Vagina (tissue), 2 donors: ENCODE data around the gene KLK4. TPM values are rescaled to one million over a fixed set of nuclear protein-coding genes. Genes with fewer than 3 reads are reported as not detected.

Experiments used
- DNase-seq, 2 donors: peaks; one replicate each; pipeline ENCODE4 v3.0.0-alpha.2; 2017; ENCODE audit errors: extremely low spot score in 2 of 2
- H3K27ac ChIP-seq: fragments of 200-600 bp; sonication (generic); one replicate; pipeline ENCODE4 v1.5.1; 2019
- H3K27me3 ChIP-seq: fragments of 200-600 bp; sonication (generic); one replicate; pipeline ENCODE4 v1.5.1; 2019
- H3K36me3 ChIP-seq, 2 donors: fragments of 200-600 bp; sonication (generic); one replicate each; pipeline ENCODE4 v1.5.1; 2017 to 2019
- H3K4me1 ChIP-seq: fragments of 200-600 bp; sonication (generic); one replicate; pipeline ENCODE4 v1.5.1; 2019
- H3K4me3 ChIP-seq, 2 donors: fragments of 200-600 bp; sonication (generic); 1 replicate in 1 of 2; 2 replicates in 1 of 2; pipeline ENCODE4 v1.5.1; 2016 to 2019
- H3K9me3 ChIP-seq: fragments of 200-600 bp; sonication (generic); one replicate; pipeline ENCODE4 v1.5.1; 2019
- POLR2A ChIP-seq, 2 donors: fragments of 450-650 bp; IDR thresholded peaks; one replicate each; pipeline ENCODE4 v1.6.1; 2017; ENCODE audit warnings: antibody characterized with exemption in 2 of 2, mild to moderate bottlenecking in 2 of 2, moderate library complexity in 2 of 2
- POLR2AphosphoS5 ChIP-seq, 2 donors: sonication (generic); formaldehyde crosslinking; IDR thresholded peaks; one replicate each; pipeline ENCODE4 v1.9.0; 2017; ENCODE audit warnings: antibody characterized with exemption in 2 of 2, mild to moderate bottlenecking in 2 of 2, low read depth in 1 of 2; ENCODE audit not compliant: insufficient read depth in 1 of 2
- intact Hi-C: fragments of 100-400 bp; cut with DNase I; formaldehyde crosslinking; loops from one replicate; pipeline ENCODE4 v1.15.1; 2023
- total RNA-seq: library from RNA; depleted of rRNA; stranded (reverse); fragments of >200 nt; gene quantifications from one replicate; pipeline ENCODE4 v1.2.3, GENCODE V29; 2016
- TF ChIP-seq, protein P1 (sequence below), 3 experiments: fragments of 450-650 bp in 2 of 3; fragments of 200-600 bp in 1 of 3; sonication (generic) in 1 of 3; IDR thresholded peaks; one replicate each; pipeline ENCODE4 v1.5.1; 2017 to 2019; ENCODE audit warnings: antibody characterized with exemption in 3 of 3, mild to moderate bottlenecking in 2 of 3, moderate library complexity in 2 of 3

Gene KLK4
- total RNA-seq, 1 donor from 2014 or later: not detected

DNA sequence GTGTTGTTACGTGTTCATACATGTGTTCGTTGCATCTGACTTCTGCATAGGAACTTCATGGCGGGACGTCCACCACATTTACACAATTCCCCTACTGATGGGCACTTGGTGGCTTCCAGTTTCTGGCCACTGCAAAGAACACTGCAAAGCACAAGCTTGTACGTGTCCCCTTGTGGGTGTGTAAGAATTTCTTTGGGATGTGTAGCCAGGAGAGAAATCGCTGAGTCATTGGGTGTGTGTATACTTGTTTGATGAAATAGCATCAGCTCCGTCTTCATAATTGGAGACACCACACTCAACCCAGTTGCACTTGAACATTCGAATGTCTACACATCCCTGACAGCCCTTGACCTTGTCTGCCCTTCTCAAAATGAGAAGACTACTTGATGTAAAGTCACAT is 22.4 kb upstream of the KLK4 start:
- TF ChIP-seq, protein P1, sequence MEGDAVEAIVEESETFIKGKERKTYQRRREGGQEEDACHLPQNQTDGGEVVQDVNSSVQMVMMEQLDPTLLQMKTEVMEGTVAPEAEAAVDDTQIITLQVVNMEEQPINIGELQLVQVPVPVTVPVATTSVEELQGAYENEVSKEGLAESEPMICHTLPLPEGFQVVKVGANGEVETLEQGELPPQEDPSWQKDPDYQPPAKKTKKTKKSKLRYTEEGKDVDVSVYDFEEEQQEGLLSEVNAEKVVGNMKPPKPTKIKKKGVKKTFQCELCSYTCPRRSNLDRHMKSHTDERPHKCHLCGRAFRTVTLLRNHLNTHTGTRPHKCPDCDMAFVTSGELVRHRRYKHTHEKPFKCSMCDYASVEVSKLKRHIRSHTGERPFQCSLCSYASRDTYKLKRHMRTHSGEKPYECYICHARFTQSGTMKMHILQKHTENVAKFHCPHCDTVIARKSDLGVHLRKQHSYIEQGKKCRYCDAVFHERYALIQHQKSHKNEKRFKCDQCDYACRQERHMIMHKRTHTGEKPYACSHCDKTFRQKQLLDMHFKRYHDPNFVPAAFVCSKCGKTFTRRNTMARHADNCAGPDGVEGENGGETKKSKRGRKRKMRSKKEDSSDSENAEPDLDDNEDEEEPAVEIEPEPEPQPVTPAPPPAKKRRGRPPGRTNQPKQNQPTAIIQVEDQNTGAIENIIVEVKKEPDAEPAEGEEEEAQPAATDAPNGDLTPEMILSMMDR (IDR thresholded peaks at IDR 0.05): no peak
- peak in 1 of 2 donors; percentile 59 for TF ChIP-seq POLR2AphosphoS5 (IDR thresholded peaks at IDR 0.05; ENCODE audit: insufficient read depth in 1 of 2, low read depth in 1 of 2)
- H3K9me3 ChIP-seq: no peaks in the 10 kb centered on the region
- H3K4me3 ChIP-seq: no peak overlapping the region
- intact Hi-C loops: no loop called here
- DNase-seq: no peak
- H3K27me3 ChIP-seq: no peaks in the 10 kb centered on the region
- H3K27ac ChIP-seq: no peak overlapping the region
- H3K4me1 ChIP-seq: no peaks in the 10 kb centered on the region
- H3K36me3 ChIP-seq: no peaks in the 10 kb centered on the region

DNA sequence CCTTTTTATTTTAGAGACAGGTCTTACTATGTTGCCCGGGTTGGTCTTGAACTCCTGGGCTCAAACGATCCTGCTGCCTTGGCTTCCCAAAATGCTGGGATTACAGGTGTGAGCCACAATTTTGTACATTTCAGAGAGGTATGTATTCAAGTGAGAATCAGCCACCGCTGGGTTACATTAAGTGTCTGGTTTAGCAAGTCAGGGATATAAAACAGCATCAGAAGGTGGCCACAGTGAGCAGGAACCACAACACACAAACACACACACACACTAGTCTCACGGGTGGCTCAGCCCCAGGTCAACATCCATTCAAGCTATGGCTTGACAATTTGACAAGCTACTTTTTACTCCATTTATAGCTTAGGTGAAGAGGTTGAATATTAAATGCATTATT is 21.5 kb upstream of the KLK4 start:
- Histone ChIP-seq H3K9me3 (no peaks in the 10 kb centered on the region), H3K4me1 (no peaks in the 10 kb centered on the region), H3K4me3 (no peak overlapping the region), H3K36me3 (no peaks in the 10 kb centered on the region), H3K27me3 (no peaks in the 10 kb centered on the region), H3K27ac (no peak overlapping the region)
- no peak for DNase-seq
- TF ChIP-seq POLR2AphosphoS5 (IDR thresholded peaks at IDR 0.05; ENCODE audit: insufficient read depth in 1 of 2, low read depth in 1 of 2) (no peak), POLR2A (IDR thresholded peaks at IDR 0.05) (no peak)
- TF ChIP-seq, protein P1 (IDR thresholded peaks at IDR 0.05): no peak
- intact Hi-C loops: no loop called here

DNA sequence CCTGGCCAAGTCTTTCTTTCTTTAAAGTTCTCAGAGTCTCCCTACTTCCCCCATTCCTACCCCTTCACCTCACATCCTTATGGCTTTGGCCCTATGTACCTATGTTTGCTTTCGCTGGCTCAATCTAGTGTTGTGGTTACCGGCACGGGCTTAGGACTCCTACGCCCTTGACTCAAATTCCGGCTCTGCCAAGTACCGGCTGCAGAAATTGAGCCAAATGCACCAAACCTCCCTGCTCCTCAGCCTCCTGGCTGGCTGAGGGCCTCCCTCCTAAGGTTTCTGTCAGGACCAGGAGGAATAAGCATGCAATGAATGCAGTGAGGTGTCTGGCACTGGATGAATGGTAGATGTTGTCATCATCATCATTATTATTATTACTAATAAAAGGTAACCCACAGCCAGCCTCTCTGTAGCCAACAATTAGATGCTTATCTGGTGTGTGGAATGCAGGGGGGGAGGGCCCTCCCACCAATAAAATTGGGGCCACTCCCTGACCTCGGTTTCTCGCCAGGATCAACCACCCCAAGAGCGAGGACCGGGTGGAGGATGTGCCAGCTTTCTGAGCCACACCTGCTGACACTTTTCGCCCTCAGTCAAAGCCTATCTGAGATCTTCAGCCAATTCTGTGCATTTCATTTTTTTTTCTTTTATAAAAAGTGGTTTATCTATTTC is 21.0 kb upstream of the KLK4 start:
- H3K36me3 ChIP-seq: no peaks in the 10 kb centered on the region
- H3K9me3 ChIP-seq: no peaks in the 10 kb centered on the region
- intact Hi-C loops: no loop called here
- DNase-seq: no peak
- no peaks in the 10 kb centered on the region for H3K4me1 ChIP-seq
- TF ChIP-seq POLR2AphosphoS5 (IDR thresholded peaks at IDR 0.05; ENCODE audit: insufficient read depth in 1 of 2, low read depth in 1 of 2): peak; percentile 25 to 46
- TF ChIP-seq, protein P1 (IDR thresholded peaks at IDR 0.05): no peak
- H3K27ac ChIP-seq: no peak overlapping the region
- no peaks in the 10 kb centered on the region for H3K27me3 ChIP-seq
- no peak overlapping the region for H3K4me3 ChIP-seq

DNA sequence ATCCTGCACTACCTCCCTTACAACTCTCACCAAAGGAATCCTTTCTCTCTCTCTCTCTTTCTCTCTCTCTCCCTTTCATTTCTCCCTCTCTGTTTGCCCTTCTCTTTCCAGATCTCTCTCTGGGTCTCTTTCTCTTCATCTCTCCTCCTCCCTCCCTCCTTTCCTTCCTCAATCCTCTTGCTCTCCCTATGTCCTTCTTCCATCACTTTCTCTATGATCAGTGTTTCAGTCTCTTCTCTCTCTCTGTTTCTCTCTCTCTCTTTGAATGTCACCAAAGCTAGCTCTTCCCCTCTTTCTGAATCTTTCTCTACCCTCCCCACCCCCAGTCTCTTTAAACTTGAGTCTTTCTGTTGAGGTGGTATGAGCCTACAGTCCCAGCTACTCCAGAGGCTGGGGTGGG is 19.8 kb upstream of the KLK4 start:
- no peak for DNase-seq
- Histone ChIP-seq H3K4me3 (no peak overlapping the region), H3K9me3 (no peaks in the 10 kb centered on the region), H3K27ac (no peak overlapping the region), H3K36me3 (no peaks in the 10 kb centered on the region), H3K4me1 (no peaks in the 10 kb centered on the region), H3K27me3 (no peaks in the 10 kb centered on the region)
- no peak for TF ChIP-seq POLR2AphosphoS5 (IDR thresholded peaks at IDR 0.05; ENCODE audit: insufficient read depth in 1 of 2, low read depth in 1 of 2)
- intact Hi-C loops: no loop called here

DNA sequence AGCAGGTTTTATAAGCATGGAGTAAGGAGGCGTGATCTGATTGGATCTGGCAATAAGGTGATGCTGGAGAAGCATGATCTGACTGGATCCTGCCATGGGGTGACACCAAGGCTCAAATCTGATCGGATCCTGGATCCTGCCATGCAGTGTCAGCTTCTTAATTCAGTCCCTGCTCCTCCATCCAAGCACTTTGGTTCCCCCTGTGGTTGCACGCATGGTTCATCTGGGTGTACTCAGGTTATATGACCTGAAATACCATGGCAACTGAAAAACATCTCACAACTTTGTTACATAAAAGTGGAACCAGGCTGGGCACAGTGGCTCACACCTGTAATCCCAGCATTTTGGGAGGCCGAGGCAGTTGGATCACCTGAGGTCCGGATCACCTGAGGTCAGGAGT is 17.6 kb upstream of the KLK4 start:
- TF ChIP-seq, protein P1 (IDR thresholded peaks at IDR 0.05): no peak
- TF ChIP-seq POLR2A (IDR thresholded peaks at IDR 0.05) (no peak), POLR2AphosphoS5 (IDR thresholded peaks at IDR 0.05; ENCODE audit: insufficient read depth in 1 of 2, low read depth in 1 of 2) (no peak)
- no peak overlapping the region for H3K4me3 ChIP-seq
- intact Hi-C loops: no loop called here
- no peak for DNase-seq
- no peaks in the 10 kb centered on the region for H3K4me1 ChIP-seq
- H3K27me3 ChIP-seq: no peaks in the 10 kb centered on the region
- H3K36me3 ChIP-seq: no peaks in the 10 kb centered on the region
- H3K9me3 ChIP-seq: no peaks in the 10 kb centered on the region
- no peak overlapping the region for H3K27ac ChIP-seq
